Chondrocyte (in vitro differentiated cells): ENCODE measurements around the gene TOGARAM1. TPM values are rescaled to one million over a fixed set of nuclear protein-coding genes. Genes with fewer than 3 reads are reported as not detected.

Experiments
- DNase-seq: peaks from one replicate; pipeline ENCODE4 v3.0.0; 2021; ENCODE audit warnings: mixed read lengths, low spot score
- H3K27ac Mint-ChIP-seq: one replicate; pipeline ENCODE4 v1.8.0; 2021; ENCODE audit warnings: mild to moderate bottlenecking, moderate library complexity, mixed read lengths; ENCODE audit not compliant: unreplicated experiment
- H3K27me3 Mint-ChIP-seq: 2 replicates; pipeline ENCODE4 v1.8.0; 2021; ENCODE audit warnings: low read depth, mixed read lengths
- H3K36me3 Mint-ChIP-seq: 2 replicates; pipeline ENCODE4 v1.8.0; 2021; ENCODE audit warnings: low read depth, mixed read lengths
- H3K4me1 Mint-ChIP-seq: 2 replicates; pipeline ENCODE4 v1.8.0; 2021; ENCODE audit warnings: low read depth, mild to moderate bottlenecking, mixed read lengths
- H3K4me3 Mint-ChIP-seq: one replicate; pipeline ENCODE4 v1.8.0; 2021; ENCODE audit warnings: mild to moderate bottlenecking, moderate library complexity, mixed read lengths; ENCODE audit not compliant: unreplicated experiment
- H3K9me3 Mint-ChIP-seq: 2 replicates; pipeline ENCODE4 v1.8.0; 2021; ENCODE audit warnings: low read depth, mixed read lengths
- CTCF ChIP-seq: fragments of 200-600 bp; sonication (generic); IDR thresholded peaks from 2 replicates; pipeline ENCODE4 v1.5.0; 2021; ENCODE audit warnings: antibody characterized with exemption, mild to moderate bottlenecking, moderate library complexity
- total RNA-seq: library from RNA; stranded (reverse); gene quantifications from 3 replicates; pipeline ENCODE4 v1.2.1, GENCODE V29; 2021

The TOGARAM1 gene
- total RNA-seq, 1 donor from 2014 or later: 13.3 TPM

- TF ChIP-seq CTCF: no peak
- Mint-ChIP-seq H3K36me3 (no peaks in the 10 kb centered on the region), H3K27me3 (no peaks in the 10 kb centered on the region), H3K4me1 (peaks cover 50% of the 10 kb centered on the region), H3K9me3 (no peaks in the 10 kb centered on the region), H3K4me3 (peak overlapping the region; percentile 98), H3K27ac (peak overlapping the region; percentile 97)
- no peak for DNase-seq
Observed at GRCh38 chr14:45084946-45085346, 123.0 kb downstream of the TOGARAM1 start.

- no peaks in the 10 kb centered on the region for H3K9me3 Mint-ChIP-seq
- H3K27ac Mint-ChIP-seq: peak overlapping the region; percentile 25
- TF ChIP-seq CTCF: no peak
- DNase-seq: no peak
- no peak overlapping the region for H3K4me3 Mint-ChIP-seq
- no peaks in the 10 kb centered on the region for H3K27me3 Mint-ChIP-seq
- H3K4me1 Mint-ChIP-seq: peaks cover 63% of the 10 kb centered on the region
- H3K36me3 Mint-ChIP-seq: no peaks in the 10 kb centered on the region
Observed at GRCh38 chr14:45089813-45090212, 127.8 kb downstream of the TOGARAM1 start.

GRCh38 chr14:45091710-45092109 lies 129.7 kb downstream of the TOGARAM1 start:
- TF ChIP-seq CTCF: no peak
- Mint-ChIP-seq H3K9me3 (no peaks in the 10 kb centered on the region), H3K36me3 (peaks cover 11% of the 10 kb centered on the region), H3K4me1 (peaks cover 44% of the 10 kb centered on the region), H3K4me3 (no peak overlapping the region), H3K27ac (no peak overlapping the region), H3K27me3 (no peaks in the 10 kb centered on the region)
- no peak for DNase-seq

GRCh38 chr14:45094275-45094674 lies 132.3 kb downstream of the TOGARAM1 start:
- no peak for DNase-seq
- no peak overlapping the region for H3K27ac Mint-ChIP-seq
- TF ChIP-seq CTCF: no peak
- H3K9me3 Mint-ChIP-seq: no peaks in the 10 kb centered on the region
- H3K4me3 Mint-ChIP-seq: no peak overlapping the region
- H3K36me3 Mint-ChIP-seq: peaks cover 20% of the 10 kb centered on the region
- H3K4me1 Mint-ChIP-seq: peaks cover 28% of the 10 kb centered on the region
- H3K27me3 Mint-ChIP-seq: no peaks in the 10 kb centered on the region

- H3K27ac Mint-ChIP-seq: no peak overlapping the region
- H3K36me3 Mint-ChIP-seq: peaks cover 24% of the 10 kb centered on the region
Observed at GRCh38 chr14:45095143-45095542, 133.2 kb downstream of the TOGARAM1 start.

More at GRCh38 chr14:45095143-45095542, 133.2 kb downstream of the TOGARAM1 start:
- no peak for DNase-seq
- no peak for TF ChIP-seq CTCF
- no peak overlapping the region for H3K4me3 Mint-ChIP-seq
- no peaks in the 10 kb centered on the region for H3K9me3 Mint-ChIP-seq
- peaks cover 21% of the 10 kb centered on the region for H3K4me1 Mint-ChIP-seq
- no peaks in the 10 kb centered on the region for H3K27me3 Mint-ChIP-seq
